Common myeloid progenitor, CD34-positive (primary cell): Measurements from ENCODE around the gene IL2RA.

Source experiments
- CTCF ChIA-PET: fragments of 350-600 bp; sonication (Branson Sonifier 250); formaldehyde crosslinking; loops from one replicate; lab custom pipeline; 2021; ENCODE audit warnings: antibody characterized with exemption; lab: Charles Lee
- POLR2A ChIA-PET: fragments of 350-600 bp; sonication (Branson Sonifier 250); formaldehyde crosslinking; loops from one replicate; lab custom pipeline; 2021; ENCODE audit warnings: antibody characterized with exemption; lab: Charles Lee
- DNase-seq, 3 donors: peaks; one replicate each; pipeline versions ENCODE4 v3.0.0 to v3.0.0-alpha.2; 2013
- H3K27ac ChIP-seq, 2 experiments: 1 replicate in 1 of 2; 2 replicates in 1 of 2; pipeline ENCODE4 v1.7.0; 2013; ENCODE audit warnings: inconsistent platforms in 2 of 2, low read length in 2 of 2, mild to moderate bottlenecking in 2 of 2, low read depth in 1 of 2, moderate library complexity in 1 of 2; ENCODE audit not compliant: severe bottlenecking in 2 of 2, insufficient read depth in 1 of 2, poor library complexity in 1 of 2
- H3K27me3 ChIP-seq, 5 experiments: replicated peaks in 2 of 5; 1 replicate in 3 of 5; 2 replicates in 2 of 5; pipeline versions ENCODE4 v1.6.1 to v1.7.0; 2013; ENCODE audit warnings: low read length in 4 of 5, mild to moderate bottlenecking in 2 of 5, moderate library complexity in 2 of 5, inconsistent platforms in 1 of 5; ENCODE audit not compliant: insufficient read depth in 5 of 5, control insufficient read depth in 4 of 5
- H3K36me3 ChIP-seq, 4 experiments: 1 replicate in 2 of 4; 2 replicates in 2 of 4; pipeline versions ENCODE4 v1.6.1 to v1.7.0; 2013; ENCODE audit warnings: low read length in 3 of 4, control low read depth in 1 of 4, mild to moderate bottlenecking in 1 of 4; ENCODE audit not compliant: control insufficient read depth in 4 of 4, insufficient read depth in 4 of 4
- H3K4me1 ChIP-seq, 4 experiments: 1 replicate in 3 of 4; 2 replicates in 1 of 4; pipeline versions ENCODE4 v1.6.1 to v1.7.1; 2013; ENCODE audit warnings: low read length in 3 of 4, mild to moderate bottlenecking in 3 of 4, control low read depth in 1 of 4, inconsistent platforms in 1 of 4, moderate library complexity in 1 of 4; ENCODE audit not compliant: control insufficient read depth in 4 of 4, insufficient read depth in 4 of 4; ENCODE audit errors: control extremely low read depth in 1 of 4
- H3K4me3 ChIP-seq, 7 experiments: 1 replicate in 4 of 7; 2 replicates in 3 of 7; pipeline versions ENCODE4 v1.5.1 to v1.7.0; 2013; ENCODE audit warnings: mild to moderate bottlenecking in 7 of 7, low read length in 6 of 7, moderate library complexity in 6 of 7, inconsistent platforms in 2 of 7, low read depth in 2 of 7, control low read depth in 1 of 7; ENCODE audit not compliant: insufficient read depth in 4 of 7, control insufficient read depth in 1 of 7; ENCODE audit errors: extremely low read depth in 1 of 7
- H3K9me3 ChIP-seq, 5 experiments: 1 replicate in 4 of 5; 2 replicates in 1 of 5; pipeline versions ENCODE4 v1.6.1 to v1.7.1; 2013; ENCODE audit warnings: low read length in 4 of 5, mild to moderate bottlenecking in 2 of 5, inconsistent platforms in 1 of 5, low read depth in 1 of 5, moderate library complexity in 1 of 5; ENCODE audit not compliant: control insufficient read depth in 4 of 5, insufficient read depth in 2 of 5; ENCODE audit errors: control extremely low read depth in 1 of 5
- WGBS: methylation state at CpG from one replicate; pipeline ENCODE4 v1.1.5; 2013; ENCODE audit not compliant: insufficient coverage; 5-methylcytosine and 5-hydroxymethylcytosine counted together

Gene IL2RA

DNA sequence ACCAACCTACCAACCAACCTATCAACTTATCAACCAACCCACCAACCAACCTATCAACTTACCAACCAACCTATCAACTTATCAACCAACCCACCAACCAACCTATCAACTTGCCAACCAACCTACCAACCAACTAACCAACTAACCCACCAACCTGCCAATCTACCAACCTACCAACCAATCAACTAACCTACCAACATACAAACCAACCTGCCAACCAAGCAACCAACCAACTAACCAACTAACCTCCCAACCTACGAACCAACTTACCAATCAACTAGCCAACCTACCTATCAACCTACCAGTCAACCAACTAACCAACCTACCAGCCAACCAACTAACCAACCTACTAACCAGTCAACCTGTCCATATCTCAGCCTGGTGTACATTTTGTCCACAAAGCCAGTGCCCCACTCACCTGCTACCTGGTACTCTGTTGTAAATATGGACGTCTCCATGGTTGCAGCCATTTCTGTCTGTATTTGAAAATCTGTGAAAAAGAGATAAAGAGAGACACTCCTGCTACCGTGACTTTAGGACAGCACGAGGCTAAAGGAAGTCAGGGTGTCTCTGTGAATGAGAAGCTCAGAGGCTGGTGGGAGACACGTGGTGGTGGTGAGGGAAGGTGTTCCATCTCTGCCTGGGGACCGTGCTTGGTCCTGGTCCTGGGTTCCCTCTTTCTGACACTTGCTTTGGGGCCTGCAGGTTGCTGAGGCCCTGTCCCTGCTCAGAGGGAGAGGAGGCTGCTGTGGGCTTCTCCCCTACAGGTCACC lies 43.0 kb downstream of the IL2RA start:
- ChIA-PET POLR2A (no interaction called here), CTCF (interaction anchor here (1.4 to 1.8 kb wide), 2 partner anchors 67 kb away, joined by 5 read pairs; no protein-coding TSS in a partner anchor)
- 91% methylated on average over 6 of the region's 6 CpGs for WGBS

DNA sequence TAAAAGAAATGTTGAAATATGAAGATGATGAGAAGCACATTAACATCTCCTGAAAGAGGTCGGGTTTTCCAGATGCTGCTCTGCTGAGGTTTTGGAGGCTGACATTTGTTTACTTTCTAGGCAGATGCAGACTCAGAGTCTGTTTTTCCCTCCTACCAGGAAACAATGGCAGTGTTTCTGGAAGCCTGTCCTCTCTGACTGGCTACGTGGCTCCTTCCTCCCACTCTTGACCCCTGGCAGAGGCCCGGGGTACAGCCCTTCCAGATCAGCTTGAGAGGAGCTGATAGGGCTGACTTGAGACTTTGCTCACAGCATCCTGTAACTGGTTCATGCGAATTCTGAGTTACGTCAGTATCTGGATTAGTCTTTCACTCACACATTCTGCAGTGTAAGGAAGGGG lies 43.7 kb downstream of the IL2RA start:
- H3K36me3 ChIP-seq: no peaks in the 10 kb centered on the region
- POLR2A ChIA-PET: no interaction called here

More for the DNA sequence above, 43.0 kb downstream of the IL2RA start:
- DNase-seq: peak in 1 of 3 donors; percentile 23
- Histone ChIP-seq H3K9me3 (no peaks in the 10 kb centered on the region), H3K4me3 (no peak overlapping the region), H3K36me3 (peaks cover 0 to 4% (median 0%) of the 10 kb centered on the region in 4 experiments), H3K27me3 (no peaks in the 10 kb centered on the region), H3K27ac (no peak overlapping the region), H3K4me1 (peaks cover 0 to 10% (median 8%) of the 10 kb centered on the region in 4 experiments)

DNA sequence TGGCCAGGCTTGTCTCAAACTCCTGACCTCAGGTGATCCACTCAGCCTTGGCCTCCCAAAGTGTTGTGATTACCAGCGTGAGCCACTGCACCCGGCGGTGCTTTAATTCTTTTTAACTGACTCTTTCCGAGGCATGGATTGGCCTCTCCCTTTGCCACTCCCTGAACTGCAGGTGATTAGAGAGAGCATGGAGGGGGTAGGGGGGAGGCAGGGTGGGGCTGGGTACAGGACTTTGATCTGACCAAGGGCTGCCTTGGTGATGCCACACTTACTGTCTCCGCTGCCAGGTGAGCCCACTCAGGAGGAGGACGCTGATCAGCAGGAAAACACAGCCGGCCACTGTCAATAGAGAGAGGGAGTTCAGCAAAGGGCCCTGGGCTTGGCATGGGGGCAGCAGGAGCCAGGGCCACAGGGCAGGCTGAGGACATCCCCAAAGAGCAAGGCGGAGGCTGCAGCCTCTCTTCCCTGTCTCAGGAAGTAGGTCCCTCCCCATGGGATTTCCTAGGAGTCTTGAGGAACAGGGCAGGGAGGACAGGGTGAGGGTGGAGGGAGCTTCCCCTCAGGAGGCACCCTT lies 44.3 kb downstream of the IL2RA start:
- Histone ChIP-seq H3K27ac (no peak overlapping the region), H3K4me3 (no peak overlapping the region), H3K27me3 (no peaks in the 10 kb centered on the region), H3K4me1 (peaks cover 0 to 13% (median 8%) of the 10 kb centered on the region in 4 experiments), H3K9me3 (no peaks in the 10 kb centered on the region), H3K36me3 (no peaks in the 10 kb centered on the region)
- 98% methylated on average over 5 of the region's 8 CpGs for WGBS
- no peak for DNase-seq
- POLR2A ChIA-PET: no interaction called here
- CTCF ChIA-PET: interaction anchor here (1.4 to 5.6 kb wide), 3 partner anchors 19 to 69 kb away, joined by 5 to 77 read pairs (median 9); no protein-coding TSS in a partner anchor

More for the DNA sequence above, 43.7 kb downstream of the IL2RA start:
- WGBS: 100% methylated on average over 5 of the region's 5 CpGs
- CTCF ChIA-PET: interaction anchor here (1.4 kb wide), 1 partner anchor 68 kb away, joined by 5 read pairs; no protein-coding TSS in a partner anchor
- Histone ChIP-seq H3K4me3 (no peak overlapping the region), H3K27me3 (no peaks in the 10 kb centered on the region), H3K27ac (no peak overlapping the region), H3K4me1 (peaks cover 0 to 13% (median 8%) of the 10 kb centered on the region in 4 experiments), H3K9me3 (no peaks in the 10 kb centered on the region)
- no peak for DNase-seq

DNA sequence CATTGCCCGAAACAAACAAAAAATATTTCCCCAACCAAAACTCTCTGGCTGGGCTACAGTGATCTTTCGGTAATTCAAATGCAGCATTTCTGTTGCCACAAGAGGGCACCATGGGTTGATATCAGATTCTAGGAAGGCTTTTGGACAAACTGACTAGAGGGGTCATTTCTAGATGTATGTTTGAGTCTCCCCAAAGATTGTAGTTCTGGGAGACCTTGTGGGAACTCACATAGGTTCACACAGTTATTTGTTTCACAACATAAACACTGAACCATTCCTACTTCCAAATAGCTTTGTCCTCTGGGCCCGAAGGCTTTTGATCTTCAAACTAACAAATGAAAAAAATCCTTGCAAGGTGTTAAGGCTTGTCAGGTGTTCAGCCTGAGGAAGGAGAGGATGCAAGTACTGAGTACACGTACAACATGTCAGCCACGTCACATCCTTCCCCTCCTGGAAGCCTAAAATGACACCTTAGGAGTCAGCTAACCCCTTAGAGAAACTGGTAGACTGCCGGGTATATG lies 47.9 kb downstream of the IL2RA start:
- POLR2A ChIA-PET: no interaction called here
- 0% methylated on average over 1 of the region's 6 CpGs for WGBS
- Histone ChIP-seq H3K36me3 (no peaks in the 10 kb centered on the region), H3K9me3 (no peaks in the 10 kb centered on the region), H3K27me3 (no peaks in the 10 kb centered on the region), H3K4me1 (peaks cover 0 to 10% (median 6%) of the 10 kb centered on the region in 4 experiments), H3K4me3 (peak overlapping the region in 1 of 7 experiments; percentile 10), H3K27ac (no peak overlapping the region)
- CTCF ChIA-PET: interaction anchor here (0.9 to 5.6 kb wide), 26 partner anchors 9 to 387 kb away, joined by 3 to 77 read pairs (median 5); partner anchors contain the start of gene IL2RA
- DNase-seq: peak; percentile 61 to 74 (median 66)

DNA sequence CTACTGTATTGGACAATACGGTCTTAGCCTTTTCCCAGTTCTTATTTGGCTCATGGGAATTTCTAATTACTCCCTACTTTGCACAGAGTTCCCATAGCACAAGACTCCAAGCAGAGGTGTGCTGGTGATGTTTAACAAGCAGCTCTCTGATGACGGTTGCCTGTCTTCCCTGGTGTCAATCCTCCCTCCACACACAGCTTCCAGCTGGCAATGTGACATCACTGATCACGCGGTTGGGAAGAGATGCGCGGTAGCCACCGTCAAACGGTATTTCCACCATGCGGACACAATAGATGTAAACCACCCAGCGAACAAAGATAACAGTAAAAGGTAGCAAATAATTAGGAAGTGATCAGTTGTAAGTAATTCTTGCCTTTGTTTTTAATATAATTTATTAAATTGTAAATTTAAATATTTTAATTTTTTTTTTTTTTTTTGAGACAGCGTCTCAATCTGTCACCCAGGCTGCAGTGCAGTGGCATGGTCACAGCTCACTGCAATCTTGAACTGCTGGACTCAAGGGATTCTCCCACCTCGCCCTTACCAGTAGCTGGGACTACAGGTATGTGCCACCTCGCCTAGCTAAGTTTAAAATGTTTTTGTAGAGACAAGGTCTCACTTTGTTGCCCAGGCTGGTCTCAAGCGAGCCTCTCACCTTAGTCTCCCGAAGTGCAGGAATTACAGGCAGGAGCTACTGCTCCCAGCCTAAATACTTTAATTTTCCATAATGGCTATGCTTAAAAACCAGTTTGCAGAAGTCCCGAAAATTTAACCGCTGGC lies 48.6 kb downstream of the IL2RA start:
- no peaks in the 10 kb centered on the region for H3K27me3 ChIP-seq
- H3K36me3 ChIP-seq: no peaks in the 10 kb centered on the region
- 83% methylated on average over 8 of the region's 17 CpGs for WGBS
- ChIA-PET POLR2A (interaction anchor here (0.6 kb wide), 1 partner anchor 333 kb away, joined by 3 read pairs; no protein-coding TSS in a partner anchor), CTCF (interaction anchor here (0.9 to 5.6 kb wide), 24 partner anchors 9 to 388 kb away, joined by 3 to 77 read pairs (median 6); partner anchors contain the start of gene IL2RA)
- H3K9me3 ChIP-seq: no peaks in the 10 kb centered on the region
- H3K4me1 ChIP-seq: peaks cover 0 to 10% (median 6%) of the 10 kb centered on the region in 4 experiments
- H3K4me3 ChIP-seq: peak overlapping the region in 1 of 7 experiments; percentile 10
- H3K27ac ChIP-seq: no peak overlapping the region
- DNase-seq: no peak

DNA sequence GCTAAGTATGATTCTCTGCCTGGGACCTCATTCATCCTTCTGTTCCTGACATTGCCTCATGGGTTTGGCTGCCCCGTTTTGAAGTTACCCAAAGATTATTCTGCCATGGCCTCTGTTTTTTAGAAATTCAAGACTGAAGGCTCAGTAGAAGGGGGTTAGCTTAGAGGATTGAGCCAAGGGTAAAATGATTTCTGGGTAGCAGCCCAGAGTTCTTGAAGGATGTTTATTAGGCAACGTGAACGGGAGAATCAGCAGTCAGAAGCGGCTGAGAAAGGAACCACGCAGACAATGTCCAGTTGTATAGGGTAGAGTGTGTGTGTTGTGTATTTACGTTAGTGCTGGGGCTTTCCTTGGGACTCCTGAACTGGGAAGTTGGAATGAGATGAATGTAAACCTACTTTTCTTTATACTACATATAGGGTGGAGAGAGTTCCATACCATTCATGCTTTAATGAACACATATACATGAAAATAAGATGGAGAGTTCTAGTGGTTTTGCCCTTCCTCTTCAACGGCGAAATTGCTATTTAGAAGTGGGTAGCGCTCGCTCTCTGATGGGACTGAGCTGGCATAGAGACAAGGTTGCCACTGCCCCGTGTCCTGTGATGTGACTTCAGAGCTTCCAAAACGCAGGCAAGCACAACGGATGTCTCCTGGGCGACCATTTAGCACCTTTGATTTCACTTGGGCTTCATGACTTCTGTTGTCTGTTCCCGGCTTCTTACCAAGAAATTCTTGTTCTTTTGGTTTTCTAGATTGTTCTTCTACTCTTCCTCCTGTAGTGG lies 49.9 kb downstream of the IL2RA start:
- Histone ChIP-seq H3K4me3 (no peak overlapping the region), H3K27ac (no peak overlapping the region), H3K4me1 (peaks cover 0 to 10% (median 6%) of the 10 kb centered on the region in 4 experiments), H3K9me3 (peaks cover 0 to 8% (median 5%) of the 10 kb centered on the region in 5 experiments), H3K27me3 (no peaks in the 10 kb centered on the region), H3K36me3 (no peaks in the 10 kb centered on the region)
- POLR2A ChIA-PET: no interaction called here
- 90% methylated on average over 14 of the region's 15 CpGs for whole genome bisulfite sequencing
- CTCF ChIA-PET: interaction anchor here (1.0 to 5.6 kb wide), 3 partner anchors 9 to 75 kb away, joined by 3 to 77 read pairs (median 40); no protein-coding TSS in a partner anchor
- no peak for DNase-seq
